H4 (cell line): Measurements from ENCODE around the gene NPEPL1. TPM values are rescaled to one million over a fixed set of nuclear protein-coding genes. Genes with fewer than 3 reads are reported as not detected.

Experiments used
- DNase-seq: peaks from one replicate; pipeline ENCODE4 v3.0.0-alpha.2; 2015; ENCODE audit warnings: low spot score
- total RNA-seq: library from RNA; depleted of rRNA; stranded (reverse); fragments of >200 nt; shearing (Covaris generic); gene quantifications from 2 replicates; pipeline ENCODE4 v1.2.3, GENCODE V29; 2014

NPEPL1 gene
- total RNA-seq, 1 experiment from 2014 or later = 0.95 TPM

DNA sequence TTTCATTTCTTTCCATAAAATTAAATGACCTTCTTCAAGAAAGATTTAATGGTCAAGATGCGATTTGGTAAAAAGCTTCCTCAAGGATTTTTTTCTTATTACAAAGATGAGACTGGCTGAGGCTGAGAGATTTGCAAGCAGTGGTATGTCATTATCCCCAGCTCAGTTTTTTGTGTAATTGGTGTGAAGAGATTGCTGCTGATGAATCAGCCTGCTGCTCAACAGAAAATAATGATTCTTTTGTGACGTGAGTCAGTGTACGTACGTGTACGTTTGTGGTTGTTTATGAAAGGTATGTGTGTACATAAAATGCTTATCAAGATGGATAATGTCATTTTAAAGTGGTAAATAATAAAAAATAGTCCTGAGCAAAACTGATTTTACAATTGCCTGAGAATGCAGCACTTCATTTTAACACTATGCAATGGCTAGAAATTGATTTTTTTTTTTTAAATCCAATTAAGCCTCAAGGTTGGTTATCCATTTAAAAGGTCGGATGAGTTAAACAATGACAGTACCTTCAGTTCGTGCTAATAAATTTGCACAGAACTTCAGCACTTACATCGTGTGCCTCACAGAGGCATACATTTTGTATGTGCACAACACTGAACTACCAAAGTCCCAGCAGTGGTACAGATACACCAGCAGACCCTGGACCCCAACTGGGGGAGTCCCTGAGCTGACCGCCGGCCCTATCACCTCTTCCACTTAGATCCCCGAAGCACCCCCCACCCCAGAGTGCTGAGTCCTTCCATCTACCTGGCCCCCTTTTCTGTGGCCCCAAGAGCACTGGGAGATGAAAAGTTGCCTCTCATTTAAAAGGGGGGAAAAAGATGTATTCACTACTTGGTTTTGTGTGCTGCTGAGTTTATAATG lies 9.7 kb upstream of the NPEPL1 start:
- peak; percentile 30 for DNase-seq

DNA sequence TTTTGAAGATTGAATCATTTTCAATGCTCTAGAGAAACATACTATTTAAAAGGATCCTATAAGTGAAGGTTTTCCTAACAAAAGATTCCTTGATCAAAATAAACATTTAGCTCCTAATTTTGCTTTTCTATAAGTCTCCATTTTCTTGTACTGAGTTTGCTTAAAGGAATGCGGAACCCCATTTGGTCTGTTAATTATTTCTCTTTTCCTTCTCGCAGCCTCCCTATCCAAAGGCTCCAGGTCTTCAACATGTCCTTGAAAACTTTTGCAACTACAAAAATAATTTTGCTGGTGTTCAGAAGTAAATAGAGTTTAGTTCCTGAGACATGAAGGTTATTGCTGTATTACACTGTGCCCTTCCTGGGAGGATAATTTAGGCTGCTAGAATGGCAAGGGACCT lies 8.3 kb upstream of the NPEPL1 start:
- DNase-seq = no peak

DNA sequence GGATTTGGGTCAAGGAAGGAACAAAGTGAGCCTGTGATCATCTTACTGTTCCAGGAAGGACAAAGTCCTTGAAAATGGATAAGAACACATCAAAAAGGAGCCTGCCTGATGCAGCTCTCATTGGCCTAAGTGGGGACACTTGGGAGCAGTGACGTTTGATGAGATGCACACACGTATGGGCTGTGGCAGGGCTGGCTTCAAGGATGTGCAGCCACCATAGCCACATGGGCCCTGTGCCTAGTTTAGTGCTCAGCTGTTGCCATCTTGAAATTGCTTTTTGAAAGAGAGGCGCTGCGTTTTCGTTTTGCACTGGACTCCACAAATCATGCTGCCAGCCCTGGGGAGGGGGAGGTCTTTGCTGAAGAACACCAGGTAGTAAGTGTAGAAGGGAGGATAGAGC lies 6.6 kb upstream of the NPEPL1 start:
- no peak for DNase-seq

DNA sequence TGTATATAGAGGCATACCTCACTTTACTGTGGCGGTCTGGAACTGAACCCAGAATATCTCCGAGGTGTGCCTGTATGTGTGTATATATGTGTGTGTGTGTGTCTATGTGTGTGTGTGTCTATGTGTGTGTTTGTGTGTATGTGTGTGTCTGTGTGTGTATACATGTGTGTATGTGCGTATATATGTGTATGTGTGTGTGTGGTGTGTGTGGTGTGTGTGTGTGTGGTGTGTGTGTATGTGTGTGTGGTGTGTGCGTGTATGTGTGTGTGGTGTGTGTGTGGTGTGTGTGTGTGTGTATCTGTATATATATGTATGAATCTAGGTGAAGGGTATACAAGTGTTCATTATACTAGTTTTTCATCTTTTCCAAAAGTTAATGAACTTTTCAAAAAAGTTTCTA lies 4.2 kb upstream of the NPEPL1 start:
- DNase-seq = no peak

DNA sequence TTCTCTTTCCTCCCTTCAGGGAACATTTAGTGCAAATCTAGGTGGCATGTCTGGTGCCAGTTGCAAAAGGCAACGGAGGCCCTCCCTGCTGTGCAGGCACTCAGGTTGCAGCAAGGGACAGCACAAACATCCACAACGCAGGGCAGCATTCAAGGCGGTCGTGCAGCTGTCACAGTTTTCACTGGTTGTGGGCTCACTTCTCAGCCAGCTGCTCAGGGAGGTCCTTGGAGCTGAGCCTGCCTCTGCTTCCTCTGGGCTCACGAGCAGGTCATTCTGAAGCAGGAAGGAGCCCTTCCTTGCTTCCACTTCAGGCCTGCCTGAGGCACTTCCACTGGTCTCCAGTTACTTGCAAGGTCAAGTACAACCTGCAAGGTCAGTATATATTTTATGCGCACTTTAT lies 3.8 kb upstream of the NPEPL1 start:
- no peak for DNase-seq

DNA sequence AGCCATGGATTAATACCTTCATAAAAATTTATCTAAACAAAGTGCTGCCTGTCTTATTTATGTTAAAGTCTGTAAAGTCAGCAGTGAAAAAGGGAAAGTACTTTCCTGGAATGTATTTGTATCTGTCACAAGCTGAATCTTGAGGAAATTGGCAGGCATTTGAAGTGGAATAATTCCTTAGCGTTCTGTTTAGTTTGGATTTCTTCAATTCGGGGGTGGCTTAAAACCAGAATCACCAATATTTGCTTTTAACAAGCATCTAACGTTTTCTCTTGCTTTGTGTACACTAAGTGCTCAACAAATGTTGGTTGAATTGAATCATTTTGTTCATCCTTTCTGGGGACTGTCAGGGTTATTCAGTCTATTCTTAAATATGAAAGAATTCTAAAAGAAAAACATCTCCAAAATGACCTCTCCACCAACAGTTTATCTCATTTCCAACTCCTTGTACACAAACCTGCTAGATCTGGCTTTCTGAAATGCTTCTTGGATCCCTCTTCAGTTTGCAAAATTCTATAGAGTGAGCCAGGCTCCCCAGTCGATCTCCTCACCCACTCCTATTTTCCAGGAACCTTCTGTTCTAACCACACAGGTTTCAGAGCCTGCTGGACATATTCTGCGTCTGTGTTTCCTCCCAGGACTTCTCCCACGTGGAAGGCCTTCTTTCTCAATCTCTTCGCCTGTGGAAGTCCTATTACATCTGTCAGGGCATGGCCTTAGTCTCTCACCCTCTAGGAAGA lies 2.0 kb upstream of the NPEPL1 start:
- DNase-seq = no peak

DNA sequence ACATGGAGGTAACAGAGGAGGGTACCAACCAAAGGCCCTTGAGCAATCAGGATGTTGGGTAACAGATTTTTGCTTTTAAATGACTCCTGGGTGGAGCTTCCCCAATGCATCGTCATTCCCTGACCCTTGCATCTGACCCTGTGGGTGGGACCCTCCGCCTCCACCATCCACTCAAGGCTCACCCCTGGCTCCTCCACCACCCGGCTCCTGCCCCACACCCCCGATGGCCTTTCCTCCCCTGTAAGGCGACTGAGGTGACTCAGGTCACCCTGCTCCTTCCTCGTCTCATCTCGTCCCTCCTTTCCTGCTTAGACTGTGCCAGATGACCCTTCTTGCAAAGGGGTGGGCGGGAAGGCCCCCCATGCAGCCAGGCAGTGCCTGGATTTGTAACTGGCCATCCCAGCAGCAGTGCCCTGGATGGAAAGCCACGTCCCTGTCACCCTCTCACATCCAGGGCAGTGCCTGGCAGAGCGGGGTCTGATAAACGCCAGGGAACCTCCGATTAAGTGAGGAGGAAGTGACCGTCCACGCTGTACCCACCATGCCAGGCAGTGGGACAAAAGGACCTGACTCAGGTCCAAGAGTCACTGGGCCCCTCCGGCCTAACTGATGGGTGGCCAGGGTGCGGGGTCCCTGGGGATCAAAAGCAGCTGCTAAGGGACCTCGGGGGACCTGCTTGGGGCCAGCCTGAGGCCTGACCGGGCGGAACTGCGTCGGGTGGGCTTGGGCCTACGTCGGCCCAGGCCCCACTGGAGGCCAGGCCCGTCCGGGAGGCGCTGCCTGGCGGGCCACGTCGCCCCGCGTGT lies 624 bp upstream of the NPEPL1 start:
- no peak for DNase-seq

DNA sequence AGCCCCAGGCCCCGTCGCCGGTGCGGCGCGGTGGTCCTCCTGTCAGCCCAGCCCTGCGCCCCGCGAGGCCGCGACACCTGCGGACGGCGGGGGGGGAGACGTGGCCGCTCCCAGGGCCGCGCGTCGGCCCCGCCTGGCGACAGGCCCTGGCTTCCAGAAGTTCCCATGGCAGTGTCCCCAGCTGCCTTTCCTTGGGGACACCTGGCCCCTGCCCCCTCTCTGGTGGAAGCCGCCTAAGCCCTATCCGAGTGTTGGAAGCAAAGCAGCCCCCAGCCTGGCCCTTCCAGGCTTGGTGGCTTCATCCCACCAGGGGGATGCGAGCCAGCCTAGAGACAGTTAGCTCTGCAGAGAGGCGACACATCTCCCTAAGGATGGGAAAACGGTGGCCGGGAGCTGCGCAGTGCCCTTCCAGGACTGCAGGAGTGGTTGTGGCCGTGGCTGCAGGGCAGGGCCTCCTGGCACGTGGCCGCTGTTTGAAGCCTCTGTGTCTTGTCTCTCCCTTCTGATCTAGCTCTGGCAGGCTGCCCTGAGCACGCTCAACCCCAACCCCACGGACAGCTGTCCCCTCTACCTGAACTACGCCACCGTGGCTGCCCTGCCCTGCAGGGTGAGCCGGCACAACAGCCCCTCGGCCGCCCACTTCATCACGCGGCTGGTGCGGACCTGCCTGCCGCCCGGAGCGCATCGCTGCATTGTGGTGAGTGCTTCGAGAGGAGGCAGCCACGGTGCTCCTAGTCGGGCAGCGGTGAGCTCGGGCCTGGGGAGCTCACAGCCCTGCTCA lies 816 bp downstream of the NPEPL1 start:
- no peak for DNase-seq

DNA sequence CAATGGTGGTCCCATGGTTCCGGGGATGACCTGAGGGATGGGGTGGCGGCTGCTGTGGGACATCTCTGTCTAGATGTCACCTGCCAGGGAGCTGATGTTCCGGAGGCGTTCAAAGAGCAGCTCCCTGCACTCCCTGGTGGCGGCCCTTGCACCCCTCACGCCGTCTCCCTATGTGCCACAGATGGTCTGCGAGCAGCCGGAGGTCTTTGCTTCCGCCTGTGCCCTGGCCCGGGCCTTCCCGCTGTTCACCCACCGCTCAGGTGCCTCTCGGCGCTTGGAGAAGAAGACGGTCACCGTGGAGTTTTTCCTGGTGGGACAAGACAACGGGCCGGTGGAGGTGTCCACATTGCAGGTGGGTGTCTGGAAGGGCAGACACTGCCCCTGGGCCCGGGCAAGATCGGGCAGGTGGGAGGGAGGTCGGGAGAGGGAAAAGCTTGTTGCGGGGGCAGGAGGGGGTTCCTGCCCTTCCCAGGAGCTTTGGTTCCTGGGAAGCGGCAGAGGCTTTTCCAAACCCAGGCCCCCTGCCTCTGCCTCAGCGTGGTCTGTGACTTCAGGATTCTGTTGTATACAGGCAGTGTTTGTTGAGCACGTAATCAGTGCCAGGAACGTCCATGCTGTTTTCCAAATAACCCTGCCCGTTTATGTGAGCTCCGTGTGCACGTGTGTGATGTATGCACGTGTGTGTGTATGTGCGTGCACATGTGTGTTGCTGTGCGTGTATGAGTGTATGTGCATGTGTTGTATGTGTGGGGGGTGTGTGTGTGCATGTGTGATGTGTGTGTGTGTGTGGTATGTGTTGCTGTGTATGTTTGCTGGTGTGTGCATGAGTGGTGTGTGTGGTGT lies 1.9 kb downstream of the NPEPL1 start:
- DNase-seq = no peak

DNA sequence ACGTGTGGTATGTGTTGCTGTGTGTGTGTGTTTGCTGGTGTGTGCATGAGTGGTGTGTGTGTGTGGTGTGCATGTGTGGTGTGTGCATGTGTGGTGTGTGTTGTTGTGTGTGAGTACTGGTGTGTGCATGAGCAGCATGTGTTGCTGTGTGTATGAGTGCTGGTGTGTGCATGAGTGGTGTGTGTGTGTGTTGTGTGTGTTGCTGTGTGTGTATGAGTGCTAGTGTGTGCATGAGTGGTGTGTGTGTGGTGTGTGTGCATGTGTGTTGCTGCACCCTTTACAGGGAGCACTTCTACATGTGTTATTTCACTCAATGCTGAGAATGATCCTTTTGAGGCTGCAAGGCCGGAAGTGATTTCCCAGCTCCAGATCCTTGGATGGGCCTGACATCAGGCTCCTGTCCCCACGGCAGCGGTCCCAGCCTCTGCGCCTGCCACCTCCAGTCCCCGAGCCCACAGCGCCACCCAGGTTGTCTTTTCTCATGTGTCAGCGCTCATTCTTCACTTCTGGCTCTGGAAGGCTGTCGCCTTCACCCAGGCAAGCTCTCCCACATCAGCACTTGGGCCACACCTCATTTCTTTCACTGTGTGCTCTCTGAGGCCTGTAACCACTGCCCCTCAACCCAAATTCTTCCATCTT lies 2.6 kb downstream of the NPEPL1 start:
- no peak for DNase-seq

DNA sequence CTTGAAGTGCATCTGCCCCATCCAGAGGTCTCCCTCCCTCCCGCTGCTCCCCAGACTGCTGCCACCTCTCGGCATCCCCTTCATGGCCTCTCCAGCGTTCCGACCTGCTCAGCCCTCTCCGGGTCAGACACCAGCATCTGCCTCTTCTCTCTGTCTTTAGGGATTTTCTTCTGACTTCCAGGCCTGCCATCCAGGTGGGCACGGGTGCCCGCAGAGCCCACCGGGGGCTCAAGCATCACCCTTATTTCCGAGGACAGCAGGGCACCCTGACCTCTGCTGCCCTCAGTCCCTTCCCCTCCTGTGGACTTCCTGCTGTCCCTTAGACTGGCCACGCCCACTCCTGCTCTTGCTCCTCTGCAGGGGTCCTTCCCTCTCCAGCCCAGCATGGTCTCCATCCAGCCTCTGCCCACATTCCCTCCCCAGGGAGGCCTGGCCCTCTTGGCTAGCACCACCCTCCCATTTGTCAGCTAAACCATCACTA lies 3.3 kb downstream of the NPEPL1 start:
- DNase-seq = no peak

DNA sequence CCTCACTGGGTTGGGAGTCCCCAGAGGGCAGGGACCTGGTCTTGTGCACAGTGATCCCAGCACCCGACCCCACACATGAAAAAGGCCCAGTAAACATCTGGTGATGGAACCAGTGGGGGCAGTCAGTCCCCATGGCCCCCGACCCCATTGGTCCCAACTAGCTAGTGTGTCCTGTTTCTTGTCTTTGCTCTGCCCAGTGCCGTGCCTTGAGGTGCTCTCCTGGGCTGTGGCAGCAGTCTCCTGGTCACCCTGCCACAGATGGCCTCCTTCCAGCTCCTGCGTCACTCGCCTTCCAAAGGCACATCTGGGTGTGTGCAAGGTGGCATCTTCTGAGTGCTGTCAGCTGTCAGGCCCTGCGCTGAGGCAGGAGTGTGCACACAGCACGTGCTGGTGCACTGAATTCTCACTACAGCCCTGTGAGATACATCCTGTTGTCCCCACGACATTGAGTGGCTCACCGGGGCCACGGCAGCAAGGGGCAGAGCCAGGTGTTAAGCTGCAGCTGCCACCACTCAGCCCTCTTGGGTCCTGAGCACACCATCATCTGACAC lies 3.9 kb downstream of the NPEPL1 start:
- DNase-seq = no peak

DNA sequence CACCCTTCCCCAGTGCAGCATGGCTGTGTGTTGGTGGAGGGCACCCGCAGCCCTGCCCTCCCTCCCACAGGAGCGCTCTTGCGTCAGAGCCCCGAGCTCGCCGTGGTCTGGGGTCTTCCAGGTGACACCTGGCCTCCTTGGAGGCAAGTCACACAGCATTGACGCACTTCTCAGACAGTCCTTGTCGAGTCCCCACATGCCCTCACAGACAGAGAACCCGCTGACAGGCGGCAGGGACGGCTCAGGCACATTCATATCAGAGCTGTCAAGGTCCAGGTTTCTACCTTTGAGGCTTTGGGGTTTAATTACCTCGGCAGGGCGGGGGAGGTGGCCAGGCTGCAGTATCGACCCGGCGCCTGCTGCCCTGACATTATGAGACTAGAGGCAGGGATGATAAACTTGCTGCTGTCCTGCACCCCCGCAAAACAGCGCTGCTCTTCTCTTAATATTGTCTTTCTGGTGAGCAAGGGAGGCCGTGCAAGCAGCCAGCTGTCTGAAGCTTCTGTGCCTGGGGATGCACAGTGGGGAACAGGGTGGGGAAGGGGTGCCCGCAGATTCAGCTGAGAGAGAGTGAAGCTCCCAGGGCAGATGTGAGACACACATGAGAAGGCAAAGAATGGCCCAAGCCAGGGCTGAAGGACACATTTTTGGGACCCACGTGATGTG lies 4.7 kb downstream of the NPEPL1 start:
- no peak for DNase-seq

DNA sequence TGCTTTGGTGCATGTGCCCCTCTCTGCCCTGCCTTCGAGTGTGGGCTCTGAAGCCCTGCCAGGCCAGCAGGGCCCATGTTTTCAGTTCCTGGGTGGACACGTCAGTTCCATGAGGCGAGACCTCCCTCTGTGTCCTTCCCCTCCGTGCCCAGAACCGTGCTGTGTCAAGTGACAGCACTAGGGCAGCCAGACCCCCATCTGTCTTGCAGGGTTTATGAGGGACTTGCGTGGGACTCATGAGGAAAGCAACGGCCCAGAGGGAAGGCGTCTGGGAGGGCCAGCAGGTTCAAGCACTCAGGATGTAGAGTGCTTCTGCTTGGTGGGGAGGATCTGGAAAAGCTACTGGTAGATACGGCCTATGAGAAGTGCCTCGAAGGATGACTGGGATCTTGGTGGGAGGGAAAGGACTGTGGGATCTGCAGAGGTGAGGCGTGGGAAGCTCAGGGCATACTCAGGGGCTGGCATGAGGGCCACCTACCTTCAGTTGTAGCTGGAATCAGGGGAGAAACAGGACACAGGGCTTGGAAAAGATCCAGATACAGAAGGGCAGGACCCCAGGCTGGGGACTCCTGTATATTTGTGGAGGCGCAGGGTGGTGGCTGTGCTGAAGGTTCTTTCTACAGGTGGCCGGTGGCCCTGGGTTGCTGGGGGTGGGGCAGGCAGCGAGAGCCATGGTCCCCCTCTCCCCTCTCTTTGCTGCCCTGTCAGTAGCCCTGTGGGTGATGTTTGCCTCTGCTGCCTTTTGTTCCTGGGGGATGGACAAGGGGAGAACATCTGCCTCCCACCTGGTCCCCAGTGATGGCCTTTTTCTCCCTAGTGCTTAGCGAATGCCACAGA lies 5.5 kb downstream of the NPEPL1 start:
- DNase-seq = no peak

DNA sequence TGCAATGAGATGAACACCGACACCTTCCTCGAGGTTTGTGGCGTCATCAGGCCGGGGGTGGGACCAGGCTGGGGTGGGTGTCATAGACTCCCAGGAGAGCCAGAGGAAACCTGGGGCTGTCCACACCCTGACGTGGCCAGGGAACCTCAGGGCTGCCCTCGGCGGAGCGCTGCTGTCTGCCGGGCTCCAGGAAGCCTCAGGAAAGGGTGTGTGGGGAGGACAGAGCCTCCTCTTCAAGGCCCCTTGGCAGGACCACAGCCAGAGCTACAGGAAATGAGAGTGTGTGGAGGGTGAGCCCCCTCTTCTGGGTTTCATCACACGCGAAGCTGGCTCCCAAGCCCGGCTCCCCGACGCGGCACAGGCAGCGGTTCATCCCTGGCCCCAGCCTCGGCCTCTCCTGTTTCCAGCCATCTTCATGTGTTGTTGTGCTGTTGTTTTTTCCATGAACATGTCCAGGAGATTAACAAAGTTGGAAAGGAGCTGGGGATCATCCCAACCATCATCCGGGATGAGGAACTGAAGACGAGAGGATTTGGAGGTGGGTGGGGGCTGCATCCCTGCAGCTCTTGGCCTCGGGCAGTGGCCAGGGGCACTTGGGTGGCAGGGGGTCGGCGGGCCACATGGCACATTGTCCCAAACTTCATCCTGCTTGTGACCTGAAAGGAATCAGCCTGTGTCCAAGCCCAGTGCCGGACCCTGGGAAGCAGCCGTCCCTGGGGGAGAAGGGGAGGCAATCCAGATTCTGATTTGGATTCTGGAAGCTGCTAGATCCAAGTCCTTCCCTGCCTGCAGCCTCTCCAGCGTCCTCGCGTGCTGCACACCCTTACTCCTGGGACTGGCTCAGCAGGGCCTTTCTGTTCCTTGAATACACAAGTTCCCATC lies 6.4 kb downstream of the NPEPL1 start:
- DNase-seq = no peak

DNA sequence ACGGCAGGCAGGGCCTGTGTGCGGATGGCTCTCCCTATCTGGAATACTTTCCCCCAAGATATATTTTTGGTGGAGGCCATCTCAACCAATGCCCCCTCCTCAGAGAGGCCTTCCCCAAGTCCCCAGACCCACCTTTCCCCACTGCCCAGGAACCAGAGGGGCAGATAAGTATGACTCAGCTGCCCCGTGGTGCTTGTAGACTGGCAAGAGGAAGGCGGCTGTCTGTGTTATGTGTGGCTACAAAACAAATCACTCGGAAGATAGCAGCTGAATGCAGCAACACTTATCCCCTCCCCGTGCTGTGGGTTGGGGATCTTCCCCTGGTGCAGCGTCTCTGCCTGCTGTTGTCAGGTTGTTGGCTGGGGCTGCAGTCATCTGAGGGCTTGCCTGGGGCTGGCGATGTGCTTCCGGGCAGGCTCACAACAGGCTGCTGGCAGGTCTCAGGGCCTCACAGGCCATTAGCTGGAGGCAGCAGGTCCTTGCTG lies 7.1 kb downstream of the NPEPL1 start:
- no peak for DNase-seq
